Thoracic aorta (tissue), 2 donors: Measurements from ENCODE around the gene GRB10. TPM values are rescaled to one million over a fixed set of nuclear protein-coding genes. Genes with fewer than 3 reads are reported as not detected.

Experiments used
- ATAC-seq: fragments of 150-250 bp; one replicate; pipeline ENCODE4 v1.8.0; 2017; ENCODE audit warnings: low read depth; ENCODE audit not compliant: insufficient number of reproducible peaks, low FRiP score
- DNase-seq: peaks from one replicate; pipeline ENCODE4 v3.0.0-alpha.2; 2020; ENCODE audit warnings: low spot score
- H3K27ac ChIP-seq, 2 donors: fragments of 200-600 bp; sonication (generic); 1 replicate in 1 of 2; 2 replicates in 1 of 2; pipeline ENCODE4 v1.5.1; 2016; ENCODE audit warnings: mild to moderate bottlenecking in 2 of 2, moderate library complexity in 2 of 2
- H3K27me3 ChIP-seq: fragments of 200-600 bp; sonication (generic); replicated peaks from 2 replicates; pipeline ENCODE4 v1.6.0; 2016; ENCODE audit warnings: mild to moderate bottlenecking; ENCODE audit not compliant: insufficient read depth
- H3K36me3 ChIP-seq: fragments of 200-600 bp; sonication (generic); one replicate; pipeline ENCODE4 v1.5.1; 2016
- H3K4me1 ChIP-seq, 2 donors: fragments of 200-600 bp; sonication (generic); 1 replicate in 1 of 2; 2 replicates in 1 of 2; pipeline versions ENCODE4 v1.5.1 to v1.6.0; 2016; ENCODE audit warnings: low read depth in 2 of 2, mild to moderate bottlenecking in 1 of 2; ENCODE audit not compliant: control insufficient read depth in 1 of 2
- H3K4me3 ChIP-seq: fragments of 200-600 bp; sonication (generic); 2 replicates; pipeline ENCODE4 v1.5.1; 2016; ENCODE audit warnings: mild to moderate bottlenecking
- H3K9me3 ChIP-seq: fragments of 200-600 bp; sonication (generic); 2 replicates; pipeline ENCODE4 v1.5.1; 2016
- CTCF ChIP-seq: fragments of 200-600 bp; sonication (generic); IDR thresholded peaks from one replicate; pipeline ENCODE4 v1.5.1; 2019; ENCODE audit warnings: antibody characterized with exemption
- total RNA-seq, 2 donors: library from RNA; depleted of rRNA; stranded (reverse); fragments of >200 nt; gene quantifications; one replicate each; pipeline versions ENCODE4 v1.1.0 to v1.2.3, GENCODE V29; 2016

GRB10 gene
- total RNA-seq, 2 donors from 2014 or later, result 59.2 to 104 TPM

- no peaks in the 10 kb centered on the region for H3K9me3 ChIP-seq
- DNase-seq (no peak), ATAC-seq (peak; percentile 6)
- H3K27ac ChIP-seq, result peak overlapping the region; percentile 30 to 65
- H3K4me3 ChIP-seq, result peak overlapping the region; percentile 2
- H3K36me3 ChIP-seq, result no peaks in the 10 kb centered on the region
- H3K4me1 ChIP-seq, result peaks cover 43 to 81% of the 10 kb centered on the region in 2 donors
- no peaks in the 10 kb centered on the region for H3K27me3 ChIP-seq
- TF ChIP-seq CTCF, result no peak
Observed at GRCh38 chr7:50711271-50712175, 71.2 kb downstream of the GRB10 start.

- Histone ChIP-seq H3K9me3 (no peaks in the 10 kb centered on the region), H3K36me3 (no peaks in the 10 kb centered on the region), H3K27ac (no peak overlapping the region), H3K4me1 (peaks cover 36 to 76% of the 10 kb centered on the region in 2 donors), H3K27me3 (no peaks in the 10 kb centered on the region), H3K4me3 (no peak overlapping the region)
- no peak for ATAC-seq
- TF ChIP-seq CTCF, result no peak
- no peak for DNase-seq
Observed at GRCh38 chr7:50710441-50711154, 72.1 kb downstream of the GRB10 start.

- H3K27ac ChIP-seq, result no peak overlapping the region
- DNase-seq (no peak), ATAC-seq (no peak)
- H3K9me3 ChIP-seq, result no peaks in the 10 kb centered on the region
- H3K27me3 ChIP-seq, result no peaks in the 10 kb centered on the region
- no peak overlapping the region for H3K4me3 ChIP-seq
- TF ChIP-seq CTCF, result no peak
- no peaks in the 10 kb centered on the region for H3K36me3 ChIP-seq
- peaks cover 36 to 64% of the 10 kb centered on the region in 2 donors for H3K4me1 ChIP-seq
Observed at GRCh38 chr7:50709151-50709550, 73.5 kb downstream of the GRB10 start.

DNA sequence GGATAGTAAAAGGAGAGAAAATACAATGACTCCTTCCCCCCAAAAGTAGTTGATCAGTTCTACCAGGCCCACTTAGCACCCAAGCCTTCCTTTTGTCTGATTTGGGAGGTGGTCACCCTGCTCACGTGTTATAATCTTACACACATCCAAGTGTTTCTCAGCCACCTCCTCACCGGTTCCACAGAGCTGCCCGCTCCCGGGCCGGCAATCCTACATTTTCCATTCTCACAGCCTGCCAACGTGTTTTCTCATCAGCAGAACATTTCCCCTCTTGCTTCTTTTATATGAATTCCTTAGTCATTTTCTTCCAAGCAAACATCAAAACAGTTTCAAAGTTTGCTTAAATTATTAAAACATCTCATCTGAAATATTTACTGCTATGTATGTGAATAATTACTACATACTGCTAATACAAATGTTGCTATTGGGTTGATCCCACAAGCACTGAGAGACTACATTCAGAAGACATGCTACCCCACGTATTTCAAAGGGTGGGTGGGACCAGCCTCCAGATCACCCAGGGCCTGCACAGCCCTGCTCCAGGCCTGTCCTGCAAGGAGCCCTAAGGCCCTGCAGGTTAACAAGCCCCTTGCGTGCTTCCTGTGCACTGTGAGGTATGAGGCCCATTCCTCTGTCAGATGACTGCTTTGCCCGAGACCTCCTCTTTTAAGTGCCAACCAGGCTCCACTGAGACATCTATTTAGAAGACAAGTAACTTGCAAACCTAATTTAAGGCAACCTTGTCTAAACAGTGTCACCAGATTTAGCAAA, 75.3 kb downstream of the GRB10 start:
- TF ChIP-seq CTCF, result no peak
- ATAC-seq (no peak), DNase-seq (no peak)
- H3K27ac ChIP-seq, result peak overlapping the region; percentile 40 to 61
- H3K4me1 ChIP-seq, result peaks cover 30 to 50% of the 10 kb centered on the region in 2 donors
- no peak overlapping the region for H3K4me3 ChIP-seq
- no peaks in the 10 kb centered on the region for H3K27me3 ChIP-seq
- no peaks in the 10 kb centered on the region for H3K36me3 ChIP-seq
- no peaks in the 10 kb centered on the region for H3K9me3 ChIP-seq
